Daoy (cell line): Measurements from ENCODE around the gene ZNF750. TPM values are rescaled to one million over a fixed set of nuclear protein-coding genes. Genes with fewer than 3 reads are reported as not detected.

Experiments used
- DNase-seq: peaks from one replicate; pipeline ENCODE4 v3.0.0-alpha.2; 2015; ENCODE audit warnings: low read depth
- total RNA-seq: library from RNA; depleted of rRNA; stranded (reverse); fragments of >200 nt; shearing (Covaris generic); gene quantifications from 2 replicates; pipeline ENCODE4 v1.2.3, GENCODE V29; 2014

Gene ZNF750
- total RNA-seq, 1 experiment from 2014 or later = not detected

GRCh38 chr17:82859431-82860403 lies 19.9 kb upstream of the ZNF750 start:
- DNase-seq = peak; percentile 82

DNA sequence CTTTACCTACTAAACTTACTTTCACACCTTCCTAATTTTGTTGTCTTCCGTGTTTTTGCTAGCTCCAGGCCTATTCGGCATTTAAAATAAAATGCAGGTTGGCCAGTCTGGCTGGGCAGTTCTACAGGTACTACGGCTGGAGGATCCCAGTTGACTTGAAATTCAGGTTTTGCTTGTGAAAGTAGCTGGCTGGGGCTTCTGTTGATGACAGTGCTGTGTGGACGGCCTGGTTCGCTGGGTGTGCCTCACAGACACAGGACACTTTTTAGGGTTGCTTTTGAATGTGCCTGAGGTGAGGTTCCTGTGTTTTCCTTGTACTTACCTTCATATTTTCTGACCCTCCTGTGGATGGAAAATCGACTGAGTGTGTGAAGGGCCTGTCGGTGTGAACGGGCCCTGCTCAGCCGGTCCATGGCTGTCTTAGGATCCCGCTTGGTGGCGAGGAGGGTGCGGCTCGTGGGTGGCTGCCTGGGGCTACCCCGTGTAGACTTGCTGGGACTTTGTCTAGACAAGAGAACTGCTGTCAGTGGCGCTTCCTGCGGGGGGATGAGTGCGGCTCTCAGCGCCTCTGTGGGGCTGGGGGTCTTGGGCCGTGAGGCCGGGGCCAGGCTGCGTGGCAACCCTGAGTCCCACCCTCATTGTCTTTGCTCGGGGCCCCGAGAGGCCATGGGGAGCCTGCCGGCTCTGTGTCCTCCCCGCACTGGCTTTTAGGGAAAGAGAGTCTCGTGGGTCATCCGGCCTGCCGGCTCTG lies 18.7 kb upstream of the ZNF750 start:
- no peak for DNase-seq

- DNase-seq = no peak
Observed at GRCh38 chr17:82856361-82856760, 16.5 kb upstream of the ZNF750 start.

GRCh38 chr17:82854226-82854625 lies 14.4 kb upstream of the ZNF750 start:
- DNase-seq = no peak

GRCh38 chr17:82851381-82851780 lies 11.6 kb upstream of the ZNF750 start:
- DNase-seq = no peak

- DNase-seq = no peak
Observed at GRCh38 chr17:82849076-82849945, 9.5 kb upstream of the ZNF750 start.

- no peak for DNase-seq
Observed at GRCh38 chr17:82848022-82848592, 8.3 kb upstream of the ZNF750 start.

- no peak for DNase-seq
Observed at GRCh38 chr17:82846061-82846691, 6.4 kb upstream of the ZNF750 start.

- no peak for DNase-seq
Observed at GRCh38 chr17:82845163-82845807, 5.5 kb upstream of the ZNF750 start.

DNA sequence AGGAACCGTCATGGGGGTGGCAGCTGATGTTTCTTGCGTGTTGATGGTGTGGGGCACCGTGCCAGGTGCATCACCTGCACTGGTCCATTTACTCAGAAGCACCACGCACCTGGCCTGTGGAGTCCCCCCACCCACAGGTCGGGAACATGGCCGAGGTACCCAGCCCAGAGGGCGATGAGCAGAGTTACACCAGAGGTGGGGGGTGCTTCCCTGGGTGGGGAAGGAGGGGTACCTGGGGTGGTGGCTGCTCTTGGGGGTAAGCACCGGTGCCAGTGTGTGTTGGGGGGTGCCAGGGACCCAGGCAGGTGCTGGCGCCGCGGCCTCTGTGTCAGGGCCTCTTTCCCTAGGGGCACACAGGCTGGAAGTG lies 5.0 kb upstream of the ZNF750 start:
- no peak for DNase-seq

GRCh38 chr17:82843904-82844680 lies 4.3 kb upstream of the ZNF750 start:
- no peak for DNase-seq

- DNase-seq = no peak
Observed at GRCh38 chr17:82841921-82842596, 2.2 kb upstream of the ZNF750 start.

- no peak for DNase-seq
Observed at GRCh38 chr17:82840431-82840831, 609 bp upstream of the ZNF750 start.

- DNase-seq = no peak
Observed at GRCh38 chr17:82838386-82839063, 1.3 kb downstream of the ZNF750 start.

- DNase-seq = no peak
Observed at GRCh38 chr17:82837586-82838320, 2.1 kb downstream of the ZNF750 start.

DNA sequence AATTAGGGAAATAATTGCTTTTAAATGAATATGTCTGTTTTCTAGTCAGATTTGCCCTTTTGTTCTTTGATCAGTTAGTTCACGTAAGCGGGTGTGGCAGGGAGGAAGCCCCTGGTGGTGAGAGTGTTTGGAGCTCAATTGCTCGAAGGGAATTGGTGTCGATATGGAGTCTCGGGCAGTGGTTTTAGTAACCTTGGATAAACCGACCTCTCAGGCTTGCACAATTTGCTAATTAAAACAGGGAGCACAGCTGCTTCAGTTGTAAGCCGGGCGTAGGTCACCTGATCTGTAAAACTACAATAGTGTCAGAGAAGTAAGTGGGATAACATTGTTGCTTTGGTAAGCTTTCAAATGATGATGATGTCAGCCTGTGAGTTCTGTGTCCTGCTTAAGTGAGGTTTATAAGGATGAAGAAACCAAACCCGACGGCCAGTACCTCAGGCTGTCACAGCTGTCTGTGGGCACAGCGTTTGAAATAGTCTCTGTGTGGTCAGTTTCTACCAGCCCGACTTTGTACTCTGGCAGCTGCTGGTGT lies 2.9 kb downstream of the ZNF750 start:
- DNase-seq = no peak

GRCh38 chr17:82835766-82836512 lies 3.9 kb downstream of the ZNF750 start:
- DNase-seq = no peak
